ENCODE results near the gene RTN4R. TPM values are rescaled to one million over a fixed set of nuclear protein-coding genes. Genes with fewer than 3 reads are reported as not detected.
"Not testable (repeated sequence)": the region's sequence is repeated elsewhere in the genome, so short reads cannot be mapped to it uniquely, and the experiment has no call there.

RTN4R gene
- total RNA-seq, 1 experiment from 2014 or later, result 19.0 TPM

DNA sequence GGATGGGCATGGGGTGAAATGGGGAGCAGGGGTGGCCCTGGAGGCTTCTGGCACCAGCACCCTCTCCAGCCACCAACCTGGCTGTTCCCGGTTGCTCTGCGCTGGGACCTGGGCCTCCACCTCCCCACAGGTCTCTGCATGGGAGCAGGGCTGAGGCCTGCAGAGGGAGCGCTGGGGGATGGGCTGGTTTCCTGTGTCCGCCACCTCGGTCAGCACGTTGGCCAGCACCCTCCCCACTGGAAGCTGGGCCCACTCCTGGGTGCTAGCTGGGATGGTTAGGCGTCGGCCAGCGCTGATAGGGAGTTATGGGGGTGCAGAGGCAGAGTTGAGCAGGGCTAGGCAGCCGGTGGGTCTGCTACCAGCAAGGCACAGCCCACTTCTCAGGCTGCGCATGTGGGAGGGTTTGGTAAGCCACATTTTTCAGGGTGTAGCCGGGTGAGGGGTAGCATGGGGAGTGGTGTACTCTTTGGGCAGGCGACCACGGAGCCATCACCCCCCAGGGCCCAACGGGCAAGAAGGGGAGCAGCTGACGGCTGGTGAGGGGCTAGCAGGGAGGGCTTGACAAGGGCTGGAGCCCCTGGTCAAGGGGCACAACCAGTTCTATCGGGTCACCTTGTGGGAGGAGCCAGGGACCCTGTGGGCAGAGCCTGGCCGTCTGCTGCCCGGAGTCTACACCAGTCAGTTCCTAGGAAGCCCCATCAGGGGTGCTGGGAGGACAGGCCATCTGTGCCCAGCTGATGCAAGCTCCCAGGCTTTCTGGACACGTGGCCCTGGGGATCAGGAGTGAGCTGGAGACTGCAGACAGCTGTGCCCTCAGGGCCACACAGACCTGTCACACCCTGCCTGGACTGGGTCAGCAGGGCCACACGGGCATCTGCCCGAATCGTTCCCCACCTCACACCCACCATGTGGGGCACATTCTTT, 2.3 kb upstream of the RTN4R start:
- H3K36me3 ChIP-seq (ENCODE audit: control insufficient read depth in 1 of 2, insufficient read depth in 2 of 2, low read length in 2 of 2); H3K4me2 ChIP-seq (ENCODE audit: low read length); H3K9ac ChIP-seq (ENCODE audit: low read length); intact Hi-C loops (cut with micrococcal nuclease); H3K9me3 ChIP-seq (ENCODE audit: control insufficient read depth in 1 of 2, insufficient read depth in 1 of 2, low read depth in 1 of 2, low read length in 2 of 2); RAD21 ChIA-PET (ENCODE audit: low non-redundant PET in 1 of 2, low total read pairs in 2 of 2, uncharacterized antibody in 2 of 2, unreplicated experiment in 2 of 2); DNase-seq (ENCODE audit: low read depth, low spot score); H3K4me3 ChIP-seq (replicated peaks in 1 of 2; ENCODE audit: low read depth in 1 of 2, low read length in 2 of 2); H3K27ac ChIP-seq (ENCODE audit: low read depth, low read length); BruUV-seq (replicated peaks); H3K79me2 ChIP-seq (ENCODE audit: insufficient read depth, low read length); H3K9me2 ChIP-seq (ENCODE audit: insufficient read depth); H2AFZ ChIP-seq (ENCODE audit: low read depth, low read length, poor library complexity, severe bottlenecking); H3K27me3 ChIP-seq (ENCODE audit: insufficient read depth, low read length); H4K20me1 ChIP-seq (ENCODE audit: insufficient read depth): not testable (repeated sequence)
- ChIA-PET POLR2A (interaction anchor here (2.0 kb wide), 1 partner anchor 1303 kb away, joined by 8 read pairs; no protein-coding TSS in a partner anchor), CTCF (interaction anchor here (1.3 kb wide), 1 partner anchor 1303 kb away, joined by 3 read pairs; no protein-coding TSS in a partner anchor)
- 0 out of 2 replicates have a peak, but pooled peaks have one; percentile 23 for ATAC-seq
- H3K4me1 ChIP-seq (ENCODE audit: control insufficient read depth in 1 of 2, insufficient read depth in 2 of 2, low read length in 2 of 2), result peaks cover 10 to 15% of the 10 kb centered on the region in 2 experiments; a peak in 3 of 4 replicates
- TF ChIP-seq, protein P1, sequence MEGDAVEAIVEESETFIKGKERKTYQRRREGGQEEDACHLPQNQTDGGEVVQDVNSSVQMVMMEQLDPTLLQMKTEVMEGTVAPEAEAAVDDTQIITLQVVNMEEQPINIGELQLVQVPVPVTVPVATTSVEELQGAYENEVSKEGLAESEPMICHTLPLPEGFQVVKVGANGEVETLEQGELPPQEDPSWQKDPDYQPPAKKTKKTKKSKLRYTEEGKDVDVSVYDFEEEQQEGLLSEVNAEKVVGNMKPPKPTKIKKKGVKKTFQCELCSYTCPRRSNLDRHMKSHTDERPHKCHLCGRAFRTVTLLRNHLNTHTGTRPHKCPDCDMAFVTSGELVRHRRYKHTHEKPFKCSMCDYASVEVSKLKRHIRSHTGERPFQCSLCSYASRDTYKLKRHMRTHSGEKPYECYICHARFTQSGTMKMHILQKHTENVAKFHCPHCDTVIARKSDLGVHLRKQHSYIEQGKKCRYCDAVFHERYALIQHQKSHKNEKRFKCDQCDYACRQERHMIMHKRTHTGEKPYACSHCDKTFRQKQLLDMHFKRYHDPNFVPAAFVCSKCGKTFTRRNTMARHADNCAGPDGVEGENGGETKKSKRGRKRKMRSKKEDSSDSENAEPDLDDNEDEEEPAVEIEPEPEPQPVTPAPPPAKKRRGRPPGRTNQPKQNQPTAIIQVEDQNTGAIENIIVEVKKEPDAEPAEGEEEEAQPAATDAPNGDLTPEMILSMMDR (IDR thresholded peaks at IDR 0.05 in 2 of 3, conservative IDR thresholded peaks at IDR 0.05 in 1 of 3; ENCODE audit: borderline replicate concordance in 1 of 3, insufficient read depth in 1 of 3, low read depth in 2 of 3, low read length in 2 of 3), result 0 out of 6 replicates have a peak, but pooled peaks of 1 of the 3 experiments have one; percentile 6

DNA sequence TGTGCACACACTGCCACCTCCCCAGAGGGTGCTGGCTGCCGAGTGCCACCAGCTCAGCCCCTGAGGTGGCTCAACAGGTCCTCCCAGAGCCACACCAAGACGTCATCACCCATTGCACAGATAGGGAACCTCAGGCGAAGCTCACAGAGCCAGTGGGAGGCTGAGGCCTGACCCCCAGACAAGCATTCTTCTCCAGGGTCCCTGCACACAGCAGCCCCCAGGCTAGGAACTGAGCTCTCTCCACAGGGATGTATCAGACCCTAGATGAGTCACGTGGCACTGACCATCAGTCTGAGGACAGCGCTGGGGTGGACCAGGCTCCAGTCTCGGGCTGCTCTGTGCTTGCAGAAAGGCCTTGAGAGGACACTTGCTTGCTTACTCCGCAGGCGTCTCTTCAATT, 1.6 kb upstream of the RTN4R start:
- H3K27me3 ChIP-seq (ENCODE audit: insufficient read depth, low read length); H3K4me2 ChIP-seq (ENCODE audit: low read length); H3K79me2 ChIP-seq (ENCODE audit: insufficient read depth, low read length); H4K20me1 ChIP-seq (ENCODE audit: insufficient read depth); H3K36me3 ChIP-seq (ENCODE audit: control insufficient read depth in 1 of 2, insufficient read depth in 2 of 2, low read length in 2 of 2); H3K9me2 ChIP-seq (ENCODE audit: insufficient read depth); H3K27ac ChIP-seq (ENCODE audit: low read depth, low read length); H3K9ac ChIP-seq (ENCODE audit: low read length); DNase-seq (ENCODE audit: low read depth, low spot score); H3K9me3 ChIP-seq (ENCODE audit: control insufficient read depth in 1 of 2, insufficient read depth in 1 of 2, low read depth in 1 of 2, low read length in 2 of 2); POLR2A ChIA-PET; ATAC-seq; H2AFZ ChIP-seq (ENCODE audit: low read depth, low read length, poor library complexity, severe bottlenecking); H3K4me3 ChIP-seq (replicated peaks in 1 of 2; ENCODE audit: low read depth in 1 of 2, low read length in 2 of 2); intact Hi-C loops (cut with micrococcal nuclease); CTCF ChIA-PET; BruUV-seq (replicated peaks); RAD21 ChIA-PET (ENCODE audit: low non-redundant PET in 1 of 2, low total read pairs in 2 of 2, uncharacterized antibody in 2 of 2, unreplicated experiment in 2 of 2): not testable (repeated sequence)
- peaks cover 10 to 15% of the 10 kb centered on the region in 2 experiments; a peak in 3 of 4 replicates for H3K4me1 ChIP-seq (ENCODE audit: control insufficient read depth in 1 of 2, insufficient read depth in 2 of 2, low read length in 2 of 2)

DNA sequence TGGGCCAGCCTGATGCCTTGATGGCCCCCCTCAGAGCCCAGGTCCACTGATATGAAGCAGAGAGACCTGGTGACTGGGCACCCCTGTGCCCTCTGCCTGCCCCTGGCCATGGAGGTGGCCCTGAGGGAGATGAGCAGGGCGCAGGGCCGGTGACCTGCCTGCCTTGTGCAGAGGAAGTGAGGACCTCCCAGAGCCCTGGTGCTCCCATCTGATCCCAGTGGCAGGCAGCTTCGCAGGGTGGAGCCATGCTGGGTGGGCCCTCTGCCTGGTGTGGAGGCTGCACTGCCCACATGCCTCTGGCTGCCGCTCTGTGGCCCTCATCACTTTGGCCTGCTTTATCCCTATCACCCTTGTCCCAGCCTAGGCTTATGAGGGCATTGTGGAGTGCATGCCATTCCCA, 1.1 kb upstream of the RTN4R start:
- H3K36me3 ChIP-seq (ENCODE audit: control insufficient read depth in 1 of 2, insufficient read depth in 2 of 2, low read length in 2 of 2); RAD21 ChIA-PET (ENCODE audit: low non-redundant PET in 1 of 2, low total read pairs in 2 of 2, uncharacterized antibody in 2 of 2, unreplicated experiment in 2 of 2); H3K9me2 ChIP-seq (ENCODE audit: insufficient read depth); H3K4me2 ChIP-seq (ENCODE audit: low read length); DNase-seq (ENCODE audit: low read depth, low spot score); H4K20me1 ChIP-seq (ENCODE audit: insufficient read depth); H3K9me3 ChIP-seq (ENCODE audit: control insufficient read depth in 1 of 2, insufficient read depth in 1 of 2, low read depth in 1 of 2, low read length in 2 of 2); H3K79me2 ChIP-seq (ENCODE audit: insufficient read depth, low read length); H2AFZ ChIP-seq (ENCODE audit: low read depth, low read length, poor library complexity, severe bottlenecking); H3K9ac ChIP-seq (ENCODE audit: low read length); BruUV-seq (replicated peaks); ATAC-seq; CTCF ChIA-PET; H3K27me3 ChIP-seq (ENCODE audit: insufficient read depth, low read length); POLR2A ChIA-PET; H3K4me3 ChIP-seq (replicated peaks in 1 of 2; ENCODE audit: low read depth in 1 of 2, low read length in 2 of 2); intact Hi-C loops (cut with micrococcal nuclease); H3K27ac ChIP-seq (ENCODE audit: low read depth, low read length): not testable (repeated sequence)
- H3K4me1 ChIP-seq (ENCODE audit: control insufficient read depth in 1 of 2, insufficient read depth in 2 of 2, low read length in 2 of 2), result peaks cover 10 to 15% of the 10 kb centered on the region in 2 experiments; a peak in 3 of 4 replicates

Measured in HCT116 (cell line).